Astrocyte (in vitro differentiated cells and primary cell): ENCODE data around the gene MASP1.

Experiments used
- CTCF ChIP-seq: IDR thresholded peaks from 2 replicates; pipeline ENCODE4 v1.5.1; 2011; ENCODE audit warnings: low read depth, mild to moderate bottlenecking, inconsistent platforms, low read length, moderate library complexity; ENCODE audit not compliant: insufficient read depth
- EZH2 ChIP-seq: IDR thresholded peaks from 2 replicates; pipeline ENCODE4 v1.6.1; 2012; ENCODE audit warnings: mild to moderate bottlenecking, low read length, inconsistent platforms; ENCODE audit not compliant: insufficient read depth

- TF ChIP-seq EZH2 (no peak), CTCF (no peak)
Observed at GRCh38 chr3:187291512-187292132, at the start of gene MASP1.
